H1 (cell line): ENCODE data around the gene DDX43. TPM values are rescaled to one million over a fixed set of nuclear protein-coding genes. Genes with fewer than 3 reads are reported as not detected.

Experiments
- polyA plus RNA-seq, 7 experiments: library from polyadenylated mRNA; depleted of rRNA in 3 of 7; stranded (reverse) in 5 of 7; unstranded in 2 of 7; fragments of >200 nt in 5 of 7; fragments of 200-250 nt in 2 of 7; gene quantifications; 1 replicate in 5 of 7; 2 replicates in 1 of 7; 4 replicates in 1 of 7; pipeline versions ENCODE4 v1.2.1 to v1.2.3, GENCODE V29; 2011 to 2013; ENCODE audit warnings: missing spikeins in 2 of 7, mixed read lengths in 2 of 7
- small RNA-seq: library from polyadenylated mRNA; stranded (forward); fragments of <200 nt; extraction: miRNeasy Mini kit (QIAGEN cat#:217004); gene quantifications from one replicate; pipeline ENCODE3, GENCODE V24; 2013; ENCODE audit not compliant: insufficient read depth
- total RNA-seq: library from RNA; stranded (reverse); fragmentation: NEBNext Ultra II Directional; extraction: Animal tissue kit (Norgen Biotek cat#: 25700); gene quantifications from 2 replicates; pipeline ENCODE4 v1.2.1, GENCODE V29; 2021

The DDX43 gene
- total and polyA plus RNA-seq, 2 of the 8 experiments (the other 6 are each of a cell fraction or from before 2014, with no cell fraction given), result 0.05 TPM; not detected in 1

Small RNAs within 50 kb of the gene (small RNA-seq; reads per million reads assigned to genes)
- gene RNU6-975P, result not detected
- gene RPL39P3, result not detected

Other genes with a start within 250 kb of the DDX43 start
- gene KHDC1L, start 169.3 kb upstream of the DDX43 start, total RNA-seq, result not detected in 2 replicates
- 0.14 TPM in 1 of 2 replicates, not detected in the other for gene KHDC1L, start 169.3 kb upstream of the DDX43 start, polyA plus RNA-seq (2011; rRNA removed)
- gene KHDC1, start 131.6 kb upstream of the DDX43 start, total RNA-seq, result 4.3 and 4.6 TPM in 2 replicates
- 7.3 and 9.4 TPM in 2 replicates for gene KHDC1, start 131.6 kb upstream of the DDX43 start, polyA plus RNA-seq (2011; rRNA removed)
- gene DPPA5, start 40.6 kb upstream of the DDX43 start, total RNA-seq, result 1.5 and 2.0 TPM in 2 replicates
- 2.9 and 6.6 TPM in 2 replicates for gene DPPA5, start 40.6 kb upstream of the DDX43 start, polyA plus RNA-seq (2011; rRNA removed)
- 0.42 TPM in 1 of 2 replicates, not detected in the other for gene KHDC3L, start 32.2 kb upstream of the DDX43 start, total RNA-seq
- gene KHDC3L, start 32.2 kb upstream of the DDX43 start, polyA plus RNA-seq (2011; rRNA removed), result 0.11 TPM in 1 of 2 replicates, not detected in the other
- 0.41 TPM in 1 of 2 replicates, not detected in the other for gene OOEP, start 24.9 kb upstream of the DDX43 start, total RNA-seq
- gene OOEP, start 24.9 kb upstream of the DDX43 start, polyA plus RNA-seq (2011; rRNA removed), result 0.20 and 0.55 TPM in 2 replicates
- gene CGAS, start 57.5 kb downstream of the DDX43 start, total RNA-seq, result 6.3 and 6.7 TPM in 2 replicates
- gene CGAS, start 57.5 kb downstream of the DDX43 start, polyA plus RNA-seq (2011; rRNA removed), result 1.9 and 2.1 TPM in 2 replicates
- 29.3 and 31.6 TPM in 2 replicates for gene MTO1, start 66.9 kb downstream of the DDX43 start, total RNA-seq
- gene MTO1, start 66.9 kb downstream of the DDX43 start, polyA plus RNA-seq (2011; rRNA removed), result 17.4 and 20.9 TPM in 2 replicates
- gene EEF1A1, start 126.2 kb downstream of the DDX43 start, total RNA-seq, result 13,468 and 13,823 TPM in 2 replicates
- 10,552 and 13,927 TPM in 2 replicates for gene EEF1A1, start 126.2 kb downstream of the DDX43 start, polyA plus RNA-seq (2011; rRNA removed)